Ectodermal cell (in vitro differentiated cells): ENCODE measurements around the gene CD302.
"Not testable (repeated sequence)": the region's sequence is repeated elsewhere in the genome, so short reads cannot be mapped to it uniquely, and the experiment has no call there.

Experiments
- H3K27ac ChIP-seq: 2 replicates; pipeline ENCODE4 v1.7.0; 2013; ENCODE audit warnings: mild to moderate bottlenecking, low read depth, low read length; ENCODE audit not compliant: insufficient read depth, poor library complexity, severe bottlenecking
- H3K27me3 ChIP-seq: 2 replicates; pipeline ENCODE4 v1.7.0; 2013; ENCODE audit warnings: mild to moderate bottlenecking, low read length; ENCODE audit not compliant: insufficient read depth, control insufficient read depth, poor library complexity, severe bottlenecking
- H3K36me3 ChIP-seq: one replicate; pipeline ENCODE4 v1.7.0; 2013; ENCODE audit warnings: low read length; ENCODE audit not compliant: control insufficient read depth, insufficient read depth
- H3K4me1 ChIP-seq: one replicate; pipeline ENCODE4 v1.7.0; 2013; ENCODE audit warnings: low read length; ENCODE audit not compliant: control insufficient read depth, insufficient read depth
- H3K4me3 ChIP-seq: 2 replicates; pipeline ENCODE4 v1.7.0; 2013; ENCODE audit warnings: low read depth, low read length, control low read depth; ENCODE audit not compliant: insufficient read depth
- H3K9me3 ChIP-seq: 2 replicates; pipeline ENCODE4 v1.7.0; 2013; ENCODE audit warnings: mild to moderate bottlenecking, low read length, moderate library complexity; ENCODE audit not compliant: control insufficient read depth
- WGBS, 2 experiments: methylation state at CpG; one replicate each; pipeline ENCODE4 v1.1.7; 2013; ENCODE audit warnings: missing lambda C conversion rate in 2 of 2; 5-methylcytosine and 5-hydroxymethylcytosine counted together

Gene CD302

DNA sequence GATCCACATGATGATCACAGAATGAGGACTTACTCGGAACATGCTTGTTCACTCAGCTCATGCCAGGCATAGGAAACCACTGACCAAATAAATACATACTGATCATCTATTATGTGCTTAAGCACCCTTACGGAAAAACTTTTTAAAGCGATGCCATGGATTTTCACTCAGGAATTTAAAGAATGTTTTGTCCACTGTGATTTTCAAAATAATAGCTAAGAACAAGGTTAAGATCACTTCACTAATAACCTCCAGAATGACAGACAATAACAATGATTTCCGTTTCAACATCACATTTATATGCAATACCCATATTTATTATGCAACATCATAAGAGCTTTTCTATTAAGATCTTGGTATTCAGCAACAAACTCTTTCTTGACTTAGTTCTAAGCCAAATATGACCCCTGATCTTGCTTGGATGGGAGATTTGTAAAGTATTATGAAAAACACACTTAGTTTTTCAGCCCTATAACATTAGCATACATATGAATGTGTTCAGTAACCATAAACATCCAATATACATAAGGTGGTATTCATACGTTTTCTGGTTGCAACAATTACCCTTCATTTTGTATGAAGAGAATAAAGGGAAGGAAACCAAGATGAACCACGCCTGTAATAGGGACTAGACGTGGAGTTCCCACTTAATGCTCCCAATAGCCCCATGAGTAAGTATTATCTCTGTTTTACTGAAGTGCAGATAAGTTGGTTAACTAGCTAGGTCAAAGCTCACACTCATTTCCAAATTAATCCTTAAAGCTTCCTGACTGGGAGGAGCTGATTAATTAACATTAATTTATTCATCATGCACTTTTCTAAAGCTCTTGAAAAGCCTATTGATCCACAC lies 1.9 kb downstream of the CD302 start:
- Histone ChIP-seq H3K4me3 (no peak overlapping the region), H3K9me3 (no peaks in the 10 kb centered on the region), H3K4me1 (no peaks in the 10 kb centered on the region), H3K27me3 (peaks cover 47% of the 10 kb centered on the region), H3K36me3 (no peaks in the 10 kb centered on the region), H3K27ac (no peak overlapping the region)
- WGBS, 2 experiments, result 93 to 94% methylated on average over 5 to 7 of the region's 7 CpGs

DNA sequence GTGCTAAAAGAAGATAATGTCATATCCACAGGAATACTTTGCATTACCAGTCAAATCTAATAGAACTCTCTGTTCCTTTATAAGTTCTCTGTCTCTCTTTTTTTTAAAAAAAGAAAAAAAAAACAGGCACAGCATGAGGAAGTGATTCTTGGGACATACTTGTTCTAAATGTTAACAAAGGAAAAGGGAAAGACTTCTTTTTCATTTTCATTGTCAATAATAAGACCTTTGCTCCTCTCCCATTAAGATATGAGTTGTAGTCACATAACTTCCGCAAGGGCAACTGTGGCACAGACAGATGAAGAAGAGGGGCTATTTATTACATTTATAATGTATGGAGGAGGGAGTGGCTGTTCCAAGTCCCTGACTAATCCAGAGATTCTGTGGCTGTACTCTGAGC lies 4.7 kb downstream of the CD302 start:
- H3K4me1 ChIP-seq, result no peaks in the 10 kb centered on the region
- H3K9me3 ChIP-seq, result no peaks in the 10 kb centered on the region
- no peak overlapping the region for H3K4me3 ChIP-seq
- 100% methylated on average over 1 of the region's 1 CpG for WGBS, 2 experiments
- H3K36me3 ChIP-seq, result no peaks in the 10 kb centered on the region
- H3K27me3 ChIP-seq, result peaks cover 32% of the 10 kb centered on the region
- H3K27ac ChIP-seq, result no peak overlapping the region

DNA sequence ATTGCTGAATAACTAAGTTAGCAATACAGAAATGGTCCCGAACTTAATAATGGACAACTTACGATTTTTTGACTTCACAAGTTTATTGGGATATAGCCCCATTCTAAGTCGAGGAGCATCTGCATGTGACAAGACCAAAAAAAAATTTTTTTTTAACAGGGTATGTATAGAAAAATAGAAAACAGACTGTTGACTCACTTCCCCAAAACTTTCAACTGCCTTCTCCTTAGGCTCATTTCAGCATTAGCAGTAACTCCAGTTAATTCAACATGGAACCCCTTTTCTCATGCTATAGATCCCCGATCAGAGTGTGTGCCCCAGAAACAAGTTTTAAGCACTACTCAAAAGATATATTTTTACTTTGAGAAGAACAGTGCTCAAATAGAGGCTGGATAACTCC lies 5.4 kb downstream of the CD302 start:
- peaks cover 25% of the 10 kb centered on the region for H3K27me3 ChIP-seq
- no peaks in the 10 kb centered on the region for H3K36me3 ChIP-seq
- 94 to 96% methylated on average over 4 of the region's 4 CpGs for WGBS, 2 experiments
- no peak overlapping the region for H3K27ac ChIP-seq
- no peaks in the 10 kb centered on the region for H3K4me1 ChIP-seq
- H3K9me3 ChIP-seq, result no peaks in the 10 kb centered on the region
- H3K4me3 ChIP-seq, result no peak overlapping the region

- Histone ChIP-seq H3K36me3 (no peaks in the 10 kb centered on the region), H3K4me1 (no peaks in the 10 kb centered on the region), H3K27ac (no peak overlapping the region), H3K9me3 (no peaks in the 10 kb centered on the region), H3K4me3 (no peak overlapping the region), H3K27me3 (peaks cover 19% of the 10 kb centered on the region)
- WGBS, 2 experiments, result 84 to 100% methylated on average over 1 of the region's 1 CpG
Measured at GRCh38 chr2:159792036-159792435, 6.0 kb downstream of the CD302 start.

DNA sequence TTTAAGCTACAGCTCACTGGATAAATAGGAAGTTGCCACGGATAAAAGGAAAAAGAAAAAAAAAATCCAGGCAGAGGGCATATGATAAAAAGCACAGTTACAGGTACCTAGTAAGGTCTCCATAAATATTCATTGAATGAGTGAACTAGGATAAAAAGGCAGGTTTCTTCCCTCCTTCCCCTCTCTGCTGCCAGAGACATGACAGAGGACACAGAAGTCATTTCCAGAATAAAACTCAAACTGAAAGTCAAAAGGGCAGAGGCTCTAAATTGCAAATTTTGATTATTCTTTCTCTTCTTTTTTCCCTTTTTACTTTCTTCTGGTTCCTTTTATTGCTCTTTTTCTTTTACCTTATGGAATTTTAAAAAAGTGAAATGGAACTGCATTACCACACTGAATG lies 7.7 kb downstream of the CD302 start:
- 92 to 100% methylated on average over 1 of the region's 1 CpG for WGBS, 2 experiments
- H3K27ac ChIP-seq, result no peak overlapping the region
- no peak overlapping the region for H3K4me3 ChIP-seq
- no peaks in the 10 kb centered on the region for H3K4me1 ChIP-seq
- no peaks in the 10 kb centered on the region for H3K9me3 ChIP-seq
- H3K27me3 ChIP-seq, result peaks cover 2% of the 10 kb centered on the region
- H3K36me3 ChIP-seq, result no peaks in the 10 kb centered on the region

GRCh38 chr2:159788253-159788652 lies 9.8 kb downstream of the CD302 start:
- Histone ChIP-seq H3K4me3 (no peak overlapping the region), H3K4me1 (no peaks in the 10 kb centered on the region), H3K27ac (no peak overlapping the region), H3K9me3 (no peaks in the 10 kb centered on the region), H3K36me3 (no peaks in the 10 kb centered on the region), H3K27me3 (no peaks in the 10 kb centered on the region)
- WGBS, 2 experiments, result 96 to 97% methylated on average over 3 of the region's 3 CpGs

GRCh38 chr2:159787647-159788046 lies 10.4 kb downstream of the CD302 start:
- H3K36me3 ChIP-seq, H3K4me3 ChIP-seq, H3K27me3 ChIP-seq, H3K4me1 ChIP-seq, H3K9me3 ChIP-seq, H3K27ac ChIP-seq: not testable (repeated sequence)
- WGBS, 2 experiments, result 91% methylated on average over 5 to 6 of the region's 6 CpGs

DNA sequence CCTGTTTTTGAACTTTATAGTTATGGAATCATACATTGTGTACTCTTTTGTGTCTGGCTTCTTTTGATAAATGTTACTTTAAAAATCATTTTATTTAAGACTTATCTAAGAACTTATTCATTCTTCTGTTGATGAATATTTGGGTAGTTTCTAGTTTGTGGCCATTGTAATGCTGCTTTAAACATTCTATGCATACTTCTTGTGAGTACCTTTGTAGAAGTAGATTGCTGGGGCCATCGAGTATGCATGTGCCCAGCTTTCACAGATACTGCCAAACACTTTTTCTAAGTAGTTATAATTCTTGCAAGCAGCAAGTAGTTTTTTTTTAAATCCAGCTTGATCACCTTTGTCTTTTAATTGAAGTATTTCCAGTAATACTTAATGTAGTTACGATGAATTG lies 11.1 kb downstream of the CD302 start:
- Histone ChIP-seq H3K4me1 (no peaks in the 10 kb centered on the region), H3K4me3 (no peak overlapping the region), H3K36me3 (no peaks in the 10 kb centered on the region), H3K9me3 (no peaks in the 10 kb centered on the region), H3K27me3 (no peaks in the 10 kb centered on the region), H3K27ac (no peak overlapping the region)
- WGBS, 2 experiments, result 83% methylated on average over 1 of the region's 2 CpGs; no CpG with 5 or more reads in 1 of the 2 experiments

- H3K4me3 ChIP-seq, result no peak overlapping the region
- 88 to 96% methylated on average over 2 to 3 of the region's 3 CpGs for WGBS, 2 experiments
- no peaks in the 10 kb centered on the region for H3K27me3 ChIP-seq
- H3K9me3 ChIP-seq, result no peaks in the 10 kb centered on the region
- no peaks in the 10 kb centered on the region for H3K4me1 ChIP-seq
- no peak overlapping the region for H3K27ac ChIP-seq
- no peaks in the 10 kb centered on the region for H3K36me3 ChIP-seq
Measured at GRCh38 chr2:159785195-159785594, 12.8 kb downstream of the CD302 start.

GRCh38 chr2:159784744-159785143 lies 13.3 kb downstream of the CD302 start:
- H3K9me3 ChIP-seq, H3K27ac ChIP-seq, H3K27me3 ChIP-seq, H3K4me1 ChIP-seq, H3K36me3 ChIP-seq, H3K4me3 ChIP-seq: not testable (repeated sequence)
- WGBS, 2 experiments, result 92 to 93% methylated on average over 6 of the region's 6 CpGs
